GM10266 (cell line): ENCODE results near the gene PDE4B.
A peak's percentile ranks its signal among the peaks of the same experiment; 100 is the strongest.

Source experiments
- DNase-seq: peaks from one replicate; pipeline ENCODE4 v3.0.0; 2012; ENCODE audit errors: extremely low spot score
- CTCF ChIP-seq: IDR thresholded peaks from 2 replicates; pipeline ENCODE4 v1.5.1; 2012; ENCODE audit warnings: mild to moderate bottlenecking, low read depth; ENCODE audit not compliant: control insufficient read depth, insufficient read depth; ENCODE audit errors: missing control alignments

Gene PDE4B

GRCh38 chr1:66332548-66332901, 539.8 kb downstream of the PDE4B start:
- DNase-seq = no peak
- no peak for TF ChIP-seq CTCF

- DNase-seq = no peak
Observed at GRCh38 chr1:66333466-66334199, 540.9 kb downstream of the PDE4B start.

GRCh38 chr1:66334318-66334717, 541.6 kb downstream of the PDE4B start:
- TF ChIP-seq CTCF = no peak
- DNase-seq = no peak

More at GRCh38 chr1:66333466-66334199, 540.9 kb downstream of the PDE4B start:
- no peak for TF ChIP-seq CTCF

GRCh38 chr1:66335125-66335524, 542.4 kb downstream of the PDE4B start:
- TF ChIP-seq CTCF = no peak
- DNase-seq = no peak

GRCh38 chr1:66335859-66336640, 543.4 kb downstream of the PDE4B start:
- DNase-seq = peak; percentile 56
- no peak for TF ChIP-seq CTCF

- no peak for TF ChIP-seq CTCF
- no peak for DNase-seq
Observed at GRCh38 chr1:66336641-66336990, 543.9 kb downstream of the PDE4B start.

- DNase-seq = no peak
- TF ChIP-seq CTCF = no peak
Observed at GRCh38 chr1:66337249-66337648, 544.6 kb downstream of the PDE4B start.
